Regular cardiac myocyte (primary cell): ENCODE data around the gene ZNF304. TPM values are rescaled to one million over a fixed set of nuclear protein-coding genes. Genes with fewer than 3 reads are reported as not detected.

Source experiments
- total RNA-seq: library from RNA; depleted of rRNA; stranded (reverse); fragments of >200 nt; gene quantifications from 2 replicates; pipeline ENCODE4 v1.2.3, GENCODE V29; 2014

The ZNF304 gene
- total RNA-seq: 11.0 and 11.1 TPM in 2 replicates

DNA sequence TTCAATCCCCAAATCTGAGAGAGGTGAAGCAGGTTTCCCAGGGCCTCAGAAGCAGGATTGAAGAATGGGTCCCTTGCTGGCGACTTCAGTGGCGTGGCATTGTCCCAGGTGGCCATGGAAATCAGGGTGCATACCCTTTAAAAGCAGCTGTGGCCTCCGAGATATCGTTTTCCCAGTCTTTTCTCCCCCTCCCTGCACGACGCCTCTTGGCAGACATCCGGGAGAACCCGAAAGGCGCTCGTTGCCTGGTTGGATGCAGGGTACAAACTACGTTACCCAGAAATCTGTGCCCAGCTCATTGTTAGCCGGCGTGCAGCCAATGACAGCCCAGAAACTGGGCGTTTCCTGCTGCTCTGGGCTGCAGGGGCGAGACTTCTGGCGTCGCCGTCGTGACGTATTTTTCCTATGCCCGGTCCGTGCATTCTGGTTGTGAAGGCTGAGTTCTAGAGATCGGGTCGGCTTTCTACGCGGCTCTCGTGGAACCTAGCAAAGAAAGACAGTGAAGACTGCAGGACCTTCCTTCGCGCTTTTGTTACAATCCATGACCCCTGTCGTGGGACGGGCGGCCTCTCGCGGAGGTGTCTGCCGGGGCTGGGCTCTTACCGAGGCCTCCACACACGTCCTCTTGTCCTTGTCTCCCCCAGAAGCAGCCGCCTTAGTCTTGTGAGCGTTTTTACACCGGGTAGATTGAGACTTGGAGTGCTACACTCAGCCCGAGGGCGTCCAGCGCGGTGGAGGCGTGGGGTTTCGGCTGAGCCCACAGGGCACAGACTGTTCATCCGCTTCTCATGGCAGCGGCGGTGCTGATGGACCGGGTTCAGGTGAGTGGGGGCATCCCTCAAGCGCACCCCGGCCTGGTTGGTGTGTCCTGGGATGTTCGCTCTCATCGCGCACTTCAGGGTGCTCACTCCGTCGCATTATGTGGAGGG is at the start of gene ZNF304:
TSS of gene ZNF304 (plus strand) at position 395 of the 929 bp plus-strand sequence. CDS start at position 789, 394 bp downstream.

DNA sequence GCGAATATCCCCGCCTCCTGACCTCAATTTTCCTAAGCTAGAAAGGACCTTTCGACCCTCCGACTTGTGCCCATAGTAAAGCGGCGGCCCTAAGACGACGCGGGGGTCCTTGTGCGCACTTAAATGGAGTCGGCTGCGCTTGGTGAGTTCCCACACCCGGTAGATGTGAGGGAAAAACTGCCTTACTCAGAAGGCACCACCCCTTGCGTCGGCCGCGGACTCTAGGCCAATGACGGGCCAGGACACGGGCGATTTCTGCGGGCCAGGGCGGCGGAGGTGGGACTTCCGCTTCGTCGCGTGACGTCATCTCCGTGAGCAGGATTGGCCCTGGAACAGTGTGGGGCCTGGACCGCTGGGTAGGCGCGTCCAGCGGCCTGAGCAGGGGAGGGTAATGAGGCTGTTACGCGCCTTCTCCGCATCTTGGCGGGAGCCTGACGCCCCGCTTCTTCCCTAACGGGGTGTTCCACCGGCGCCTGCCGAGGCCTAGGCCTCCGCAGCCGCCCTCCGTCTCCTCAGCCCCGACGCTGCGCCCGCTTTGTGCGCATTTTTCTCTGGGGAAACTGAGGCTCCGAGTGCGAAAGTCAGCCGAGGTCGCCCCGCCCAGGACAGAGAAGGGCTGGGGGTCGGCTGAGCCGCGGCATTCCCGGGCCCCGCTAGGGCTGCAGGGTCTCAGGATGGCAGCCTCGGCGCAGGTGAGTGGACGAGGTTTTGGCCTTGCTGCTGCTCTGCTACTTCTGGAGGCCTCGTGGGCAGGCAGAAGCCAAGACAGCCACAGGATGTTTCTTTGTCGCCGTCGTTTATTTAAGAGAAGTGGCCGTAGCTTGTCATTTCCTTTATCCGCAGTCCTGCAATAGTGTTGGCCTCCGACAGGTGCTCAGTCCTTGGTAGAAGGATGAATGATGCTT is 30.6 kb upstream of the ZNF304 start, which contains the start of gene ZNF543:
TSS of gene ZNF543 (plus strand) at position 293 of the 905 bp plus-strand sequence. CDS start at position 675, 382 bp downstream.

DNA sequence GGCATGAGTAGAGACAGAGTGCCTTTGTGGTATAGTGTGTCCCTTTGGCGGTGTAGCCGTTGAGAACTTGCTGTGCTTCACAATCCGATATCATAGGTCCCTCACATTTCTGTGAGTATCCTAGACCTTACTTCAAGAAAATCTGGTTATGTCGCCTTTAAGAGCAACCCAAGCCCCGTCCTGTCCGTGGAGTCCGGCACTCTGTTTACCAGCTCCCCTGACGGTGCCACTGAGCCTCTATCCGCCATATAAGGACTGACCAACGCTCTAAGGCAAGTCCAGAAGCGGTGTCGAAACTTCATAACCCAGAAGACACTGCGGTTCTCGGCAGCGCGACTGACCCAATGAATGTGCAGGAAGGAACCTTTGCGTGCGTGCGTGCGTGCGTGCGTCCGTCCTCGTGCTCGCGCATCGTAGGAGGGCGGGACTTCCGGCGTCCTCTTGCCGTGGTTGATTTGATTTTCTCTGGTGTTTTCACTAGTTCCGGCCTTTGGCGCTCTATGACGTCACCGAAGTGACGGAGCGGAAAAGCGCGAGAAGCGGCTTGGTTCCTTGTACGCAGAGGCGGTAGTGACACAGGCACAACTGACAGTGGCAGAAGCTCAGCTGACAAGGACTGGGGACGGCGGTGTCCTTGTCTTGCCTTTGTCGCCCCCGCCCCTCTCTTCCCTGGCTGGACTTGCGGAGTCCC is 12.1 kb downstream of the ZNF304 start, which contains the start of the genes TRAPPC2B and ZNF547:
TSS of gene TRAPPC2B (plus strand) at position 555 of the 691 bp plus-strand sequence. CDS start 1,283 bp downstream, outside the sequence.
TSS of gene ZNF547 (plus strand) at position 555 of the 691 bp plus-strand sequence. CDS start 5,005 bp downstream, outside the sequence.

DNA sequence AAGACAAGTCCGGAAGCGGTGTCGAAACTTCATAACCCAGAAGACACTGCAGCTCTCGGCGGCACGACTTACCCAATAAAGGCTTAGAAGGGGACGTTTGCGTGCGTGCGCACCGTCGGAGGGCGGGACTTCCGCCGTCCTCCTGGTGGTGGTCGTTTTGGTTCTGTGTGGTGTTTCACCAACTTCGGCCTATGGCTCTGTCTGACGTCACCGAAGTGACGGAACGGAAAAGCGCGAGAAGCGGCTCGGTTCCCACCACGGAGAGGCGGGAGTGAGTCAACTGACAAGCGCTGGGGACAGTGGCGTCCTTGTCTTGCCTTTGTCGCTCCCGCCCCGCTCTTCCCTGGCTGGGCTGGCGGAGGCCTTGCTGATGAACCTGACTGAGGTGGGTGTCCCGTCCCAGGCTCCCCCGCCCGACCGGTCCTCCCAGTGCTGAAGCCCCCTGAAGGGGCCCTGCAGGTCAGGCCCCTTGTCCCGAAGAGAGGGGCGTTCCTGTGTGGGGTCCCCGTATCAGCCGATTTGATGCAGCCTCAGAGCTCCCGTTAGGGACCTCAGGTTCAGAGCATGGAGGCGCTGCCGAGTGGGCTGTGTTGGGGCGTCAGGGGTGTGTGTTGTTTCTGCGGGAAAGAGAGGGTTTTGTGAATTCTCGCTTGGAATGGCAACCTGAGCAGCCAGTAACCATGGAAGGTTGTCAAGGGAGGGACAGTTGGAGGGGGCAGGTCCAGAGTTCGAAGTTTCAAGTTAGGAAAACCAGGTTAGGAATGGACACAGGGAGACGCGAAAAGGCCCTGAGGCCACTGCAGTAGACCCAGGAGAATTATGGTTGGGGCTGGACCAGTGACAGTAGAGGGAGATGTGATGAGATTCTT is 38.9 kb downstream of the ZNF304 start, which contains the start of gene ZNF548:
TSS of gene ZNF548 (plus strand) at position 125 of the 869 bp plus-strand sequence. CDS start at position 371, 246 bp downstream.

Other genes starting within 250 kb of the ZNF304 start
- not detected in 2 replicates for gene USP29, start 231.3 kb upstream of the ZNF304 start, total RNA-seq
- gene ZIM3, start 206.1 kb upstream of the ZNF304 start, total RNA-seq: not detected in 2 replicates
- not detected in 2 replicates for gene DUXA, start 183.8 kb upstream of the ZNF304 start, total RNA-seq
- 24.9 and 38.3 TPM in 2 replicates for gene ZNF264, start 159.8 kb upstream of the ZNF304 start, total RNA-seq
- gene AURKC, start 120.2 kb upstream of the ZNF304 start, total RNA-seq: 0.56 and 0.96 TPM in 2 replicates
- gene ZNF805, start 110.6 kb upstream of the ZNF304 start, total RNA-seq: 24.0 and 36.6 TPM in 2 replicates
- gene ZNF460, start 70.8 kb upstream of the ZNF304 start, total RNA-seq: 50.2 and 95.0 TPM in 2 replicates
- 9.2 and 9.6 TPM in 2 replicates for gene ZNF543, start 30.8 kb upstream of the ZNF304 start, total RNA-seq
- gene TRAPPC2B, start 12.3 kb downstream of the ZNF304 start, total RNA-seq: 12.1 and 15.2 TPM in 2 replicates
- 3.6 and 5.9 TPM in 2 replicates for gene ZNF547, start 12.3 kb downstream of the ZNF304 start, total RNA-seq
- 17.3 and 38.6 TPM in 2 replicates for gene ZNF548, start 38.6 kb downstream of the ZNF304 start, total RNA-seq
- gene ZNF17, start 59.9 kb downstream of the ZNF304 start, total RNA-seq: 9.8 and 9.9 TPM in 2 replicates
- 7.0 and 9.8 TPM in 2 replicates for gene ZNF749, start 84.1 kb downstream of the ZNF304 start, total RNA-seq
- 0.38 and 1.4 TPM in 2 replicates for gene VN1R1, start 105.9 kb downstream of the ZNF304 start, total RNA-seq
- gene ZNF772, start 126.3 kb downstream of the ZNF304 start, total RNA-seq: 21.5 and 33.3 TPM in 2 replicates
- 10.7 and 23.1 TPM in 2 replicates for gene ZNF419, start 136.5 kb downstream of the ZNF304 start, total RNA-seq
- 24.0 and 44.5 TPM in 2 replicates for gene ZNF773, start 148.7 kb downstream of the ZNF304 start, total RNA-seq
- gene ZNF549, start 176.1 kb downstream of the ZNF304 start, total RNA-seq: 6.5 TPM in 2 replicates
- gene ZNF550, start 208.6 kb downstream of the ZNF304 start, total RNA-seq: 6.9 and 7.9 TPM in 2 replicates
- 6.5 and 6.7 TPM in 2 replicates for gene ZNF416, start 227.6 kb downstream of the ZNF304 start, total RNA-seq
- 9.2 and 10.1 TPM in 2 replicates for gene ZIK1, start 232.9 kb downstream of the ZNF304 start, total RNA-seq
- 2.8 and 8.2 TPM in 2 replicates for gene ZNF530, start 248.6 kb downstream of the ZNF304 start, total RNA-seq